Adrenal gland (tissue), 12 donors: ENCODE results near the gene CAVIN4. TPM values are rescaled to one million over a fixed set of nuclear protein-coding genes. Genes with fewer than 3 reads are reported as not detected.

Experiments used
- DNase-seq, 7 donors: peaks; one replicate each; pipeline ENCODE4 v3.0.0-alpha.2; 2019 to 2020
- H3K27ac ChIP-seq, 5 donors: fragments of 200-600 bp; sonication (generic) in 4 of 5; 1 replicate in 3 of 5; 2 replicates in 2 of 5; pipeline versions ENCODE4 v1.5.1 to v1.8.0; 2016 to 2020; ENCODE audit warnings: mild to moderate bottlenecking in 1 of 5
- H3K27me3 ChIP-seq: fragments of 200-600 bp; 2 replicates; pipeline ENCODE4 v1.8.0; 2021
- H3K36me3 ChIP-seq, 2 donors: fragments of 200-600 bp; replicated peaks in 1 of 2; 1 replicate in 1 of 2; 2 replicates in 1 of 2; pipeline versions ENCODE4 v1.5.1 to v1.8.0; 2018 to 2022
- H3K4me1 ChIP-seq, 2 donors: fragments of 200-600 bp; replicated peaks in 1 of 2; 1 replicate in 1 of 2; 2 replicates in 1 of 2; pipeline versions ENCODE4 v1.5.1 to v1.8.0; 2018 to 2021
- H3K4me3 ChIP-seq, 4 donors: fragments of 200-600 bp; sonication (generic) in 3 of 4; one replicate each; pipeline ENCODE4 v1.5.1; 2016 to 2018
- H3K9me3 ChIP-seq, 3 donors: fragments of 200-600 bp; sonication (generic) in 1 of 3; replicated peaks in 1 of 3; 1 replicate in 2 of 3; 2 replicates in 1 of 3; pipeline versions ENCODE4 v1.5.1 to v1.8.0; 2016 to 2021
- CTCF ChIP-seq, 6 experiments: fragments of 450-650 bp in 4 of 6; fragments of 200-600 bp in 2 of 6; sonication (generic) in 1 of 6; IDR thresholded peaks; 1 replicate in 5 of 6; 2 replicates in 1 of 6; pipeline versions ENCODE4 v1.5.1 to v1.8.0; 2016 to 2021; ENCODE audit warnings: antibody characterized with exemption in 6 of 6, mild to moderate bottlenecking in 2 of 6, moderate library complexity in 1 of 6
- POLR2A ChIP-seq, 2 donors: fragments of 450-650 bp; IDR thresholded peaks; one replicate each; pipeline ENCODE4 v1.6.1; 2017; ENCODE audit warnings: antibody characterized with exemption in 2 of 2, mild to moderate bottlenecking in 2 of 2, moderate library complexity in 1 of 2
- WGBS, 4 donors: extraction: QIAGEN DNeasy Blood & Tissue Kit in 2 of 4; methylation state at CpG; one replicate each; pipeline versions ENCODE4 v1.1.5 to v1.1.7; 2013 to 2017; 5-methylcytosine and 5-hydroxymethylcytosine counted together
- intact Hi-C, 2 donors: fragments of 100-400 bp; cut with DNase I; formaldehyde crosslinking; loops; one replicate each; pipeline versions ENCODE4 v1.14.1 to v1.15.0; 2022 to 2023
- polyA plus RNA-seq, 3 donors: library from polyadenylated mRNA; stranded (reverse); fragments of 200-250 nt in 2 of 3; fragments of 350-450 nt in 1 of 3; fragmentation: Illumina TruSeq in 1 of 3; extraction: RNeasy Lipid Tissue Mini Kit (QIAGEN cat#74804) in 1 of 3; gene quantifications; one replicate each; pipeline ENCODE4 v1.2.3, GENCODE V29; 2013 to 2014
- total RNA-seq, 9 donors: library from RNA; depleted of rRNA in 4 of 9; stranded (reverse); fragments of >200 nt in 4 of 9; fragments of 120-200 nt in 1 of 9; fragmentation: NEBNext Ultra II Directional in 1 of 9; extraction: Animal tissue kit (Norgen Biotek cat#: 25700) in 1 of 9; gene quantifications; one replicate each; pipeline versions ENCODE4 v1.1.0 to v1.2.4, GENCODE V29; 2013 to 2023
- donor health status: healthy with polysubstance abuse.
- donor health status: Bipolar disorder and iron deficiency.
- donor health status: DM: yes; HTN: yes; CAD: no.
- donor health status: DM: no; HTN: no; CAD: no.
- donor health status: DM: no; HTN: no; CAD: no.
- donor health status: DM: yes; HTN: yes; CAD: no.

Gene CAVIN4
- total and polyA plus RNA-seq, 12 donors, result 0.07 to 0.72 (median 0.27) TPM; not detected in 4

- no peak overlapping the region for H3K27ac ChIP-seq
- H3K36me3 ChIP-seq, result no peaks in the 10 kb centered on the region
- no peak overlapping the region for H3K4me3 ChIP-seq
- no peak for TF ChIP-seq POLR2A (IDR thresholded peaks at IDR 0.05)
- TF ChIP-seq CTCF (IDR thresholded peaks at IDR 0.05), result no peak
- H3K4me1 ChIP-seq, result no peaks in the 10 kb centered on the region
- intact Hi-C loops, result no loop called here
- H3K27me3 ChIP-seq, result no peaks in the 10 kb centered on the region
- no peak for DNase-seq
- no peaks in the 10 kb centered on the region for H3K9me3 ChIP-seq
- WGBS, 4 donors, result 91 to 98% (median 96%) methylated on average over 1 of the region's 1 CpG
These were observed 731 bp downstream of the CAVIN4 start for GRCh38 chr9:100578610-100579009.

DNA sequence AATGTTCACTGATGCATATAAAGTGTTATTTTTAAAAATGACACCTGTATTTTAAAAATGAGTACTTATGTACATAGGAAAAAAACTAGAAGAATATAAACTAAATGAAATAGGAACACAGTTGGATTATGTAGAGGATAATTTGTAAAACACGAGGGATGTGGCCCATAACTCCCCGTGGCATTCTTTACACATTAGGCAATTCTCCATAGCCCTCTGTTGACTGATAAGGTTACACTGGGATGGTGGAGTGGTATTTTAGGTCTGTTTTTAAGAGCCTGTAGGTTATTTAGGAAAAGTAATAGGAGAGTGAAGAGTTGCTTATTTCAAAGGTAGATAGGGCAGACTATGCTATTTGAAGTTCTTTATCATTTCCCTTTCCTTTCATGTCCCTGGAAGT, 1.8 kb downstream of the CAVIN4 start:
- Histone ChIP-seq H3K27ac (no peak overlapping the region), H3K27me3 (no peaks in the 10 kb centered on the region), H3K36me3 (no peaks in the 10 kb centered on the region), H3K4me3 (no peak overlapping the region), H3K4me1 (no peaks in the 10 kb centered on the region), H3K9me3 (no peaks in the 10 kb centered on the region)
- DNase-seq, result no peak
- TF ChIP-seq CTCF (IDR thresholded peaks at IDR 0.05) (no peak), POLR2A (IDR thresholded peaks at IDR 0.05) (no peak)
- intact Hi-C loops, result no loop called here
- WGBS, 4 donors, result 85 to 95% (median 88%) methylated on average over 2 of the region's 2 CpGs

DNA sequence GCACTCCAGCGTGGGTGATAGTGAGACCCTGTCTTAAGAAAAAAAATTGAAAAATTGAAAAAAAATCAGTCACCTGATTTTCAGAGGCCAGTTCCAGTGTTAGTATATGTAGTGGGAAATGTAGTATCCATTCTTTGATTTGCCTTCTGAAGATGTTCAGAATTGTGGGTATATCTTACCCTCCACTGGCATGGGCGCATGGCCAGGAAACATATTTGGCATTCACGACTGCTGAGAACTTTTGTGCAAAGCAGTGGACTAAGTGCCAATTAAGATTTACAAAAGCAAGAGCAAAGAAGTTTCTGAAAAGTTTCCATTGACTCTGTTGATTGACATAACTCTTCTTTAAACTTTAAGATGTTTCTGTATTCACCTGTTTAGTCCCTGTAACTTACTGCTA, 2.4 kb downstream of the CAVIN4 start:
- no peak overlapping the region for H3K4me3 ChIP-seq
- no peaks in the 10 kb centered on the region for H3K36me3 ChIP-seq
- TF ChIP-seq POLR2A (IDR thresholded peaks at IDR 0.05), result no peak
- DNase-seq, result no peak
- intact Hi-C loops, result no loop called here
- H3K27ac ChIP-seq, result no peak overlapping the region
- 66 to 81% (median 78%) methylated on average over 3 of the region's 3 CpGs for WGBS, 4 donors
- H3K9me3 ChIP-seq, result no peaks in the 10 kb centered on the region
- H3K4me1 ChIP-seq, result no peaks in the 10 kb centered on the region
- no peaks in the 10 kb centered on the region for H3K27me3 ChIP-seq

- H3K27me3 ChIP-seq, result no peaks in the 10 kb centered on the region
- no peak overlapping the region for H3K27ac ChIP-seq
- WGBS, 4 donors, result 88 to 94% (median 94%) methylated on average over 6 to 7 of the region's 7 CpGs
- no peaks in the 10 kb centered on the region for H3K36me3 ChIP-seq
- no peaks in the 10 kb centered on the region for H3K4me1 ChIP-seq
- H3K4me3 ChIP-seq, result no peak overlapping the region
- no peak for DNase-seq
- TF ChIP-seq POLR2A (IDR thresholded peaks at IDR 0.05) (no peak), CTCF (IDR thresholded peaks at IDR 0.05) (no peak)
- intact Hi-C loops, result no loop called here
- H3K9me3 ChIP-seq, result no peaks in the 10 kb centered on the region
These were observed 3.2 kb downstream of the CAVIN4 start for GRCh38 chr9:100581081-100581480.

DNA sequence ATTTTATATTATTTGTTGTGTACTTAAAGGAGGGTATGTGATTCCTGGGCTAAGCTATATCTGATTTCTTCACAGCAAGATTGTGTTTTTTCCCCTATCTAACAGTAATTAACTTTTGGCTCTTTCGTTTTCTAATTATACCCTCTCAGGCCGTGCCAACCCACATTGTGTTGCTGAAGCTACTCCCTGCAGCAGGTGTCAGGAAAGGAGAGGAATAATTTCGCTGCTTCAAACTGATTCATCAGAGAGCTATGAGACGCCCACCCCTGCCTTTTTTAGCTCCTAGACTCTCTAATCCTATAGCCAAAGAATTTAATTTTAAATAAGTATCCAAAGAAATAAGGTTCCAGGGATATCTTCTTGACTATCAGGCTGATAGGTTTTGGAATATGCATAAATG, 3.8 kb downstream of the CAVIN4 start:
- no peaks in the 10 kb centered on the region for H3K9me3 ChIP-seq
- no peak for TF ChIP-seq CTCF (IDR thresholded peaks at IDR 0.05)
- no peak for TF ChIP-seq POLR2A (IDR thresholded peaks at IDR 0.05)
- H3K27ac ChIP-seq, result no peak overlapping the region
- DNase-seq, result no peak
- H3K4me3 ChIP-seq, result no peak overlapping the region
- no peaks in the 10 kb centered on the region for H3K4me1 ChIP-seq
- H3K27me3 ChIP-seq, result no peaks in the 10 kb centered on the region
- intact Hi-C loops, result no loop called here
- WGBS, 4 donors, result 83 to 93% (median 87%) methylated on average over 4 of the region's 4 CpGs
- no peaks in the 10 kb centered on the region for H3K36me3 ChIP-seq
